CD4-positive, alpha-beta memory T cell (primary cell): ENCODE data around the gene LDB3. TPM values are rescaled to one million over a fixed set of nuclear protein-coding genes. Genes with fewer than 3 reads are reported as not detected.
A peak's percentile ranks its signal among the peaks of the same experiment; 100 is the strongest.

Source experiments
- CTCF ChIA-PET: fragments of 350-600 bp; sonication (Branson Sonifier 250); formaldehyde crosslinking; loops from one replicate; lab custom pipeline; 2021; ENCODE audit warnings: inconsistent platforms; ENCODE audit not compliant: partially characterized antibody; lab: Charles Lee
- POLR2A ChIA-PET: fragments of 350-600 bp; sonication (Branson Sonifier 250); formaldehyde crosslinking; loops from one replicate; lab custom pipeline; 2021; ENCODE audit not compliant: partially characterized antibody; lab: Charles Lee
- DNase-seq, 5 donors: peaks; one replicate each; pipeline versions ENCODE4 v3.0.0 to v3.0.0-alpha.2; 2020 to 2022; ENCODE audit warnings: mixed read lengths in 1 of 5
- H3K27ac ChIP-seq: one replicate; pipeline ENCODE4 v1.7.0; 2013; ENCODE audit warnings: low read depth, low read length
- H3K27me3 ChIP-seq: 2 replicates; pipeline ENCODE4 v1.7.0; 2013; ENCODE audit warnings: mild to moderate bottlenecking, low read length, moderate library complexity; ENCODE audit not compliant: insufficient read depth
- H3K36me3 ChIP-seq: 2 replicates; pipeline ENCODE4 v1.7.0; 2013; ENCODE audit warnings: mild to moderate bottlenecking, low read length, moderate library complexity; ENCODE audit not compliant: insufficient read depth
- H3K4me1 ChIP-seq: 2 replicates; pipeline ENCODE4 v1.7.0; 2013; ENCODE audit warnings: mild to moderate bottlenecking, low read length, moderate library complexity; ENCODE audit not compliant: insufficient read depth
- H3K4me3 ChIP-seq, 2 donors: one replicate each; pipeline ENCODE4 v1.7.0; 2013; ENCODE audit warnings: low read length in 2 of 2, mild to moderate bottlenecking in 1 of 2
- H3K9me3 ChIP-seq, 2 donors: one replicate each; pipeline ENCODE4 v1.7.0; 2013; ENCODE audit warnings: low read length in 2 of 2, control low read depth in 1 of 2; ENCODE audit not compliant: control insufficient read depth in 1 of 2
- H3K27ac Mint-ChIP-seq, 7 donors: one replicate each; pipeline ENCODE4 v1.8.0; 2020 to 2021; ENCODE audit warnings: mixed read lengths in 7 of 7, mild to moderate bottlenecking in 6 of 7, inconsistent platforms in 3 of 7, moderate library complexity in 3 of 7
- H3K27me3 Mint-ChIP-seq, 2 donors: one replicate each; pipeline ENCODE4 v1.8.0; 2020 to 2021; ENCODE audit warnings: mixed read lengths in 2 of 2
- H3K36me3 Mint-ChIP-seq, 2 donors: one replicate each; pipeline ENCODE4 v1.8.0; 2020 to 2021; ENCODE audit warnings: mixed read lengths in 2 of 2, inconsistent platforms in 1 of 2, mild to moderate bottlenecking in 1 of 2
- H3K4me1 Mint-ChIP-seq, 4 donors: one replicate each; pipeline ENCODE4 v1.8.0; 2020 to 2021; ENCODE audit warnings: mixed read lengths in 4 of 4, mild to moderate bottlenecking in 1 of 4
- H3K4me3 Mint-ChIP-seq, 8 donors: one replicate each; pipeline ENCODE4 v1.8.0; 2020 to 2021; ENCODE audit warnings: mixed read lengths in 8 of 8, mild to moderate bottlenecking in 7 of 8, moderate library complexity in 6 of 8, inconsistent platforms in 3 of 8
- H3K9me3 Mint-ChIP-seq, 8 donors: one replicate each; pipeline ENCODE4 v1.8.0; 2020 to 2021; ENCODE audit warnings: mixed read lengths in 8 of 8, mild to moderate bottlenecking in 5 of 8, inconsistent platforms in 3 of 8, moderate library complexity in 1 of 8
- intact Hi-C: fragments of 100-400 bp; cut with micrococcal nuclease; formaldehyde crosslinking; loops from one replicate; pipeline ENCODE4 v1.15.1; 2023
- polyA plus RNA-seq, 2 donors: library from polyadenylated mRNA; unstranded; fragments of 300-500 nt; fragmentation: Illumina TruSeq; gene quantifications; one replicate each; pipeline ENCODE4 v1.2.3, GENCODE V29; 2021
- total RNA-seq, 2 experiments: library from RNA; stranded (reverse); gene quantifications; one replicate each; pipeline ENCODE4 v1.2.3, GENCODE V29; 2021

Gene LDB3
- total and polyA plus RNA-seq, 4 experiments from 2014 or later: 0.08 TPM; not detected in 3

DNA sequence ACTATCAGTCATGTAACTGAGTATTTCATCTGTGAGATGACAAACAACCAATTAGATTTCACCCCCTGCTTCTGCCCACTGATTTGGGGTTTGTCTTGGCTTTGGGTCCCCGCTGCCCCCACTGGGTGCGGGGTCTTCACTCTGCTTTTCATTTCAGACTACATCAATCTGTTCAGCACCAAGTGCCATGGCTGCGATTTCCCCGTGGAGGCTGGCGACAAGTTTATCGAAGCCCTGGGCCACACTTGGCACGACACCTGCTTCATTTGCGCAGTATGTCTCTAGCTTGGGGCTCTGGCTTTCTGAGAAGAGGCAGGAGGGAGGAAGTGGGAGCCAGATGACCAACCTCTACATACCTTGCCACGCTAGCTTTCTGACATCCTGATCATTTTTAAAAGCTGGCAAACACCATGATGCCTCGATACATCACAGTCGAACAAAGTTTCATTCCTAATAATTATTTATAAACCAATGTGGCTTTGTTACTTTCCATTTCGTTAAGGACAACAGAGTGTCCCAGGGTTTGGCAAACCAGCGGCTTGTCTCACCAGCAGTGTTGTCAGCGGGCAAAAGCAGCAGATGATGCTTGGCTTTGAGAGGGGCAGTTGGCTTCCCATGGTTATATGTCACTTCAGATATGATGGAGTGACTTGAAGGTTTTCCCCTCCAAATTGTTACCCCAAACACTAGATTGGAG lies 57.8 kb downstream of the LDB3 start:
- Mint-ChIP-seq H3K9me3 (no peaks in the 10 kb centered on the region), H3K4me3 (no peak overlapping the region), H3K27ac (no peak overlapping the region), H3K27me3 (peaks cover 1 to 4% of the 10 kb centered on the region in 2 donors), H3K36me3 (no peaks in the 10 kb centered on the region), H3K4me1 (peaks cover 0 to 8% (median 6%) of the 10 kb centered on the region in 4 donors)
- Histone ChIP-seq H3K9me3 (no peaks in the 10 kb centered on the region), H3K4me1 (no peaks in the 10 kb centered on the region), H3K27me3 (no peaks in the 10 kb centered on the region), H3K4me3 (no peak overlapping the region), H3K36me3 (no peaks in the 10 kb centered on the region), H3K27ac (no peak overlapping the region)
- ChIA-PET POLR2A (no interaction called here), CTCF (no interaction called here)
- DNase-seq: no peak
- intact Hi-C loops: no loop called here

DNA sequence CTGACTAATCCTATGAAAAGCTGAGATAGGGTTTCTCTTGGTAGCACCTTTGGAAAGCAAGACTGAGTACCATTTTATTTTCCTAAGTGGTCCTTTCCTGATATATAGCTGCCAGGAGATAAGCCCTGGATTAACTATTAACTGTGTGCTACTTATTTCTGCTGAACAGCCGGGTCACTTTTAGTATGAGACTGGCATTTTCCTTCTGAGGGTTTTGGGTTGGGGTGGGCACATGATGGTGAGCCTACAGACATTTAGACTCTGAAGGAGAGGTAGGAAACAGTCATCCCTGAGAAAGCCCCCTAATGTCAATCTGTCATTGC lies 58.3 kb downstream of the LDB3 start:
- intact Hi-C loops: no loop called here
- H3K27ac Mint-ChIP-seq: no peak overlapping the region
- POLR2A ChIA-PET: no interaction called here

DNA sequence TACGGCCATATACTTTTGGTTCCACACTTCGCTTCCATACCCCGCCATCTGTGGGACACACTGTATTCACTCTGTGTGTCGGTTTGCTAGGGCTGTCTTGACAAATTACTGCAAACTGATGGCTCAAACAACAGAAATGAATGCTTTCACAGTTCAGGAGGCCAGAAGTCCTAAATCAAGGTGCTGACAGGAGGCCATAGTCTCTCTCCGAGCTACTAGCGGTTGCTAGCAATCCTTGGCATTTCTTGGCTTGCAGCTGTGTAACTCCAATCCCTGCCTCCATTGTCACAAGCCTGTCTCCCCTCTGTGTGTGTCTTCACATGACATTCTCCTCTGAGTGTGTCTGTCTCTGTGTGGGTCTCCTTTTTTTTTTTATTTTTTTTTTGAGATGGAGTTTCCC lies 59.2 kb downstream of the LDB3 start:
- POLR2A ChIA-PET: no interaction called here
- peaks cover 1 to 4% of the 10 kb centered on the region in 2 donors for H3K27me3 Mint-ChIP-seq
- DNase-seq: no peak
- CTCF ChIA-PET: interaction anchor here (1.1 kb wide), 1 partner anchor 30 kb away, joined by 3 read pairs; no protein-coding TSS in a partner anchor
- intact Hi-C loops: no loop called here
- H3K4me1 Mint-ChIP-seq: peaks cover 0 to 7% (median 6%) of the 10 kb centered on the region in 4 donors
- no peak overlapping the region for H3K27ac Mint-ChIP-seq
- no peaks in the 10 kb centered on the region for H3K36me3 Mint-ChIP-seq
- Histone ChIP-seq H3K4me1 (no peaks in the 10 kb centered on the region), H3K27ac (no peak overlapping the region), H3K36me3 (no peaks in the 10 kb centered on the region), H3K9me3 (no peaks in the 10 kb centered on the region), H3K27me3 (no peaks in the 10 kb centered on the region), H3K4me3 (no peak overlapping the region)
- H3K9me3 Mint-ChIP-seq: no peaks in the 10 kb centered on the region
- H3K4me3 Mint-ChIP-seq: no peak overlapping the region

More for the DNA sequence above, 58.3 kb downstream of the LDB3 start:
- peaks cover 0 to 8% (median 6%) of the 10 kb centered on the region in 4 donors for H3K4me1 Mint-ChIP-seq
- Histone ChIP-seq H3K36me3 (no peaks in the 10 kb centered on the region), H3K4me1 (no peaks in the 10 kb centered on the region), H3K4me3 (no peak overlapping the region), H3K27me3 (no peaks in the 10 kb centered on the region), H3K27ac (no peak overlapping the region), H3K9me3 (no peaks in the 10 kb centered on the region)
- peaks cover 1 to 4% of the 10 kb centered on the region in 2 donors for H3K27me3 Mint-ChIP-seq
- DNase-seq: no peak
- H3K9me3 Mint-ChIP-seq: no peaks in the 10 kb centered on the region
- CTCF ChIA-PET: interaction anchor here (1.1 kb wide), 1 partner anchor 31 kb away, joined by 3 read pairs; no protein-coding TSS in a partner anchor
- no peak overlapping the region for H3K4me3 Mint-ChIP-seq
- no peaks in the 10 kb centered on the region for H3K36me3 Mint-ChIP-seq

DNA sequence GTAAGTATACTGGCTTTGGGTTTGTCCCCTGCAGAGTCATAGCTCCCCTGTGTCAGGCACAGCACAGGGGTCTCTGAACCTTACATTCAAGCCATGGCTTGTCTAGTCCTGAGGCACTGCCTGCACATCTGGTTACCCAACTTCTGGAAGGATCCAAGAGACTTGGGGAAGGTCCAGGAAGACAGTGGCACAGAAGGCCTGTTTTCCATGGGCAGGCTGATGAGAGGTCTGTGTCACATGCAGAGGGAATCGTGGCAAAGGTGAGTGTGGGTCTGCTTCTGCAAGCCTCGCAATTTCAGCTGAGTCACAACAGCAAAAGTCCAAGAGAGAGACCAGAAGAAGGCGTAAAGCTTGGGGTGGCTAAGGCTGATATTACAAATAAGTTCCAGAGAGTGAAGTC lies 59.7 kb downstream of the LDB3 start:
- peaks cover 0 to 6% (median 5%) of the 10 kb centered on the region in 4 donors for H3K4me1 Mint-ChIP-seq
- ChIA-PET POLR2A (no interaction called here), CTCF (interaction anchor here (1.1 kb wide), 1 partner anchor 30 kb away, joined by 3 read pairs; no protein-coding TSS in a partner anchor)
- Histone ChIP-seq H3K27ac (no peak overlapping the region), H3K36me3 (no peaks in the 10 kb centered on the region), H3K9me3 (no peaks in the 10 kb centered on the region), H3K4me3 (no peak overlapping the region), H3K4me1 (no peaks in the 10 kb centered on the region), H3K27me3 (no peaks in the 10 kb centered on the region)
- no peaks in the 10 kb centered on the region for H3K9me3 Mint-ChIP-seq
- no peaks in the 10 kb centered on the region for H3K36me3 Mint-ChIP-seq
- intact Hi-C loops: no loop called here
- H3K4me3 Mint-ChIP-seq: no peak overlapping the region
- no peak for DNase-seq
- H3K27ac Mint-ChIP-seq: no peak overlapping the region
- peaks cover 1 to 4% of the 10 kb centered on the region in 2 donors for H3K27me3 Mint-ChIP-seq

DNA sequence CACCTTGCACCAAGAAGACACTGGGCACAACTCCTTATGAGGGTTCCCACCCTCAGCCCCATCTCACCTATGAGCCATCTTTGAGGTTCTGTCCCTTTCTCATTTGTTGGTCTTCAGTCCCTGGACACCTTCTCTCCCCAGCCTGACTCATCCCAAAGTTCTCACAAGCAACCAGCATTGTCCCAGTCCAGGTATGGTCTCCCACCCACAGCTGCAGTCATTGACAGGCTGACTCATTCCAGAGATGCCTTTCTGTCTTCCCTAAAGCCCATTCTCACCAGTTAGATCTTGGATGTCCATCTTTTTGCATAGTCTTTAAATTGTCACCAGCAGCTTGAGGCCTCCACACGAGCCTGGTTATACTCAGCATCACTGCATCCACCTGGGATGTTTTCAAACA lies 61.4 kb downstream of the LDB3 start:
- H3K27ac ChIP-seq: no peak overlapping the region
- no peaks in the 10 kb centered on the region for H3K36me3 ChIP-seq
- no peaks in the 10 kb centered on the region for H3K27me3 ChIP-seq
- no peaks in the 10 kb centered on the region for H3K9me3 ChIP-seq
- Mint-ChIP-seq H3K27ac (peak overlapping the region in 1 of 7 donors; percentile 3), H3K4me3 (no peak overlapping the region), H3K27me3 (peaks cover 0 to 1% of the 10 kb centered on the region in 2 donors), H3K36me3 (no peaks in the 10 kb centered on the region), H3K9me3 (no peaks in the 10 kb centered on the region), H3K4me1 (no peaks in the 10 kb centered on the region)
- H3K4me1 ChIP-seq: no peaks in the 10 kb centered on the region
- ChIA-PET POLR2A (no interaction called here), CTCF (interaction anchor here (1.3 kb wide), 1 partner anchor 13 kb away, joined by 3 read pairs; no protein-coding TSS in a partner anchor)
- intact Hi-C loops: no loop called here
- no peak overlapping the region for H3K4me3 ChIP-seq
- DNase-seq: no peak

DNA sequence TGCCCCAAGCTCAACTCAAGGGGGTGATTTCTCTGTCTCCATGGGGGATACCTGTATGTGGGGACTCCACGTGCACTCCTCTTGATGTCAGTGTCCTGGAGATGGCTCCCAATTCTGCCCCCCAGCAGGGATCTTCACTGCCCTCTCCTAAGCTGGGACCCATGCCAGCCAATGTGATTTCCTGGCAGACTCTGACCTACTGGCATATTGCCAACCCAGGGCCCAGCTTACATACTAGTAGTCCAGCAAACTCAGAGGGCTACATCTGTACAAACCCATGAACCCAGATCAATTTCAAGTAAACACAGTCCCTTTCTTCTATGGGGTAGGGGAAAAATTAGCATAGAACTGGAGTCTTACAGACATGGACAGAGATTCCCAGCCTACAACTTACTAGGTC lies 61.9 kb downstream of the LDB3 start:
- no peaks in the 10 kb centered on the region for H3K9me3 ChIP-seq
- H3K4me3 Mint-ChIP-seq: no peak overlapping the region
- H3K27ac Mint-ChIP-seq: peak overlapping the region in 1 of 7 donors; percentile 25
- DNase-seq: no peak
- no peak overlapping the region for H3K4me3 ChIP-seq
- no peaks in the 10 kb centered on the region for H3K4me1 Mint-ChIP-seq
- no peaks in the 10 kb centered on the region for H3K36me3 ChIP-seq
- H3K27ac ChIP-seq: no peak overlapping the region
- ChIA-PET POLR2A (no interaction called here), CTCF (interaction anchor here (1.3 kb wide), 1 partner anchor 13 kb away, joined by 3 read pairs; no protein-coding TSS in a partner anchor)
- H3K9me3 Mint-ChIP-seq: no peaks in the 10 kb centered on the region
- no peaks in the 10 kb centered on the region for H3K36me3 Mint-ChIP-seq
- no peaks in the 10 kb centered on the region for H3K27me3 ChIP-seq
- H3K27me3 Mint-ChIP-seq: peaks cover 0 to 1% of the 10 kb centered on the region in 2 donors
- intact Hi-C loops: no loop called here
- no peaks in the 10 kb centered on the region for H3K4me1 ChIP-seq

DNA sequence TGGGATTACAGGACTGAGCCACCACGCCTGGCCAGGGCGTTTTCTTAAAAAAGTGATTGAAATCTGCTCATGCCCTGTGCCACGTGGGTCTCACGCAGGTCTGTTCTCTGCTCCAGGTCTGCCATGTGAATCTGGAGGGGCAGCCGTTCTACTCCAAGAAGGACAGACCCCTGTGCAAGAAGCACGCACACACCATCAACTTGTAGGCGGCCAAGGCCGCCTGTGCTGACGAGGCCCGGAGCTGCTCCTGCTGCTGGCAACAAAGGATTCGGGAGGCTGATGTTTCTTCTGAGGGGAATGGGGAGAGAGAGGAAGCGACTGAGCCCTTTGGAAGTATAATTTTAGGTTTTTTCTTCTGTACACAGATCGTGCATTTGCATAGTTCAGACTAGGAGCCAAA lies 64.5 kb downstream of the LDB3 start:
- intact Hi-C loops: no loop called here
- Histone ChIP-seq H3K27ac (no peak overlapping the region), H3K4me1 (no peaks in the 10 kb centered on the region), H3K36me3 (no peaks in the 10 kb centered on the region), H3K9me3 (no peaks in the 10 kb centered on the region), H3K27me3 (no peaks in the 10 kb centered on the region), H3K4me3 (no peak overlapping the region)
- Mint-ChIP-seq H3K36me3 (no peaks in the 10 kb centered on the region), H3K27ac (no peak overlapping the region), H3K4me1 (no peaks in the 10 kb centered on the region), H3K27me3 (no peaks in the 10 kb centered on the region), H3K9me3 (no peaks in the 10 kb centered on the region), H3K4me3 (peak overlapping the region in 1 of 8 donors; percentile 48)
- no peak for DNase-seq
- POLR2A ChIA-PET: no interaction called here
- CTCF ChIA-PET: interaction anchor here (0.7 to 1.2 kb wide), 3 partner anchors 9 to 44 kb away, joined by 3 read pairs; no protein-coding TSS in a partner anchor
